Measurements from ENCODE around the gene ATG9B. TPM values are rescaled to one million over a fixed set of nuclear protein-coding genes. Genes with fewer than 3 reads are reported as not detected.

The ATG9B gene
- total and polyA plus RNA-seq, 9 of the 15 experiments (the other 6 are each of a cell fraction or from before 2014, with no cell fraction given), result 0.29 to 8.0 (median 2.1) TPM

GRCh38 chr7:151039850-151040548 lies 15.7 kb upstream of the ATG9B start (continued):
- TF ChIP-seq BCLAF1 (IDR thresholded peaks at IDR 0.05; ENCODE audit: borderline replicate concordance in 1 of 2, control insufficient read depth in 1 of 2, low read depth in 2 of 2, low read length in 1 of 2), result no peak
- no peak for TF ChIP-seq SMARCE1 (IDR thresholded peaks at IDR 0.05)
- TF ChIP-seq PML (IDR thresholded peaks at IDR 0.05; ENCODE audit: low read length), result no peak
- TF ChIP-seq ZNF592 (IDR thresholded peaks at IDR 0.05), result no peak
- TF ChIP-seq CREM (IDR thresholded peaks at IDR 0.05; ENCODE audit: low read depth), result no peak
- TF ChIP-seq MAZ (CRISPR knock-in tag; conservative IDR thresholded peaks at IDR 0.05 in 1 of 2, IDR thresholded peaks at IDR 0.05 in 1 of 2), result no peak; a peak in 1 of 4 replicates
- no peak for TF ChIP-seq POU5F1 (IDR thresholded peaks at IDR 0.05; ENCODE audit: borderline replicate concordance, low read depth, low read length, partially characterized antibody)
- no peak for TF ChIP-seq EP300 (IDR thresholded peaks at IDR 0.05; ENCODE audit: low read length)
- TF ChIP-seq GMEB1 (CRISPR knock-in tag; IDR thresholded peaks at IDR 0.05), result no peak
- TF ChIP-seq CEBPB (tag; IDR thresholded peaks at IDR 0.05), result no peak
- no peak for TF ChIP-seq HINFP (tag; conservative IDR thresholded peaks at IDR 0.05; ENCODE audit: low read depth)
- TF ChIP-seq SREBF1 (IDR thresholded peaks at IDR 0.05; ENCODE audit: borderline replicate concordance, low read depth, low read length), result no peak
- TF ChIP-seq TCF15 (CRISPR knock-in tag; IDR thresholded peaks at IDR 0.05), result no peak
